ENCODE measurements around the gene MTERF4.

- TF ChIP-seq CTCF (IDR thresholded peaks at IDR 0.05) = no peak
- no peak for TF ChIP-seq EZH2phosphoT487 (IDR thresholded peaks at IDR 0.05)
- no peak for TF ChIP-seq EZH2 (IDR thresholded peaks at IDR 0.05)
Observed at GRCh38 chr2:241050624-241051577, 51.2 kb downstream of the MTERF4 start.

Measured in neural progenitor cell (in vitro differentiated cells).